Ectodermal cell (in vitro differentiated cells): ENCODE measurements around the gene ZNF433.
A peak's percentile ranks its signal among the peaks of the same experiment; 100 is the strongest.

Experiments used
- H3K27ac ChIP-seq: 2 replicates; pipeline ENCODE4 v1.7.0; 2013; ENCODE audit warnings: mild to moderate bottlenecking, low read depth, low read length; ENCODE audit not compliant: insufficient read depth, poor library complexity, severe bottlenecking
- H3K27me3 ChIP-seq: 2 replicates; pipeline ENCODE4 v1.7.0; 2013; ENCODE audit warnings: mild to moderate bottlenecking, low read length; ENCODE audit not compliant: insufficient read depth, control insufficient read depth, poor library complexity, severe bottlenecking
- H3K36me3 ChIP-seq: one replicate; pipeline ENCODE4 v1.7.0; 2013; ENCODE audit warnings: low read length; ENCODE audit not compliant: control insufficient read depth, insufficient read depth
- H3K4me1 ChIP-seq: one replicate; pipeline ENCODE4 v1.7.0; 2013; ENCODE audit warnings: low read length; ENCODE audit not compliant: control insufficient read depth, insufficient read depth
- H3K4me3 ChIP-seq: 2 replicates; pipeline ENCODE4 v1.7.0; 2013; ENCODE audit warnings: low read depth, low read length, control low read depth; ENCODE audit not compliant: insufficient read depth
- H3K9me3 ChIP-seq: 2 replicates; pipeline ENCODE4 v1.7.0; 2013; ENCODE audit warnings: mild to moderate bottlenecking, low read length, moderate library complexity; ENCODE audit not compliant: control insufficient read depth
- WGBS, 2 experiments: methylation state at CpG; one replicate each; pipeline ENCODE4 v1.1.7; 2013; ENCODE audit warnings: missing lambda C conversion rate in 2 of 2; 5-methylcytosine and 5-hydroxymethylcytosine counted together

The ZNF433 gene

GRCh38 chr19:11964858-11965645 lies 70.4 kb downstream of the ZNF433 start, which contains the start of gene ZNF763:
TSS of gene ZNF763 (plus strand) at chr19:11965040. CDS start at chr19:11965209, 169 bp downstream.
- H3K27ac ChIP-seq = peak within 1 kb of the TSS; percentile 96
- peaks cover 3% of the 10 kb centered on the region for H3K27me3 ChIP-seq
- H3K9me3 ChIP-seq = no peaks in the 10 kb centered on the region
- WGBS, 2 experiments = 1% methylated on average over 47 of the region's 47 CpGs
- H3K36me3 ChIP-seq = no peaks in the 10 kb centered on the region
- peaks cover 5% of the 10 kb centered on the region for H3K4me1 ChIP-seq
- peak within 1 kb of the TSS; percentile 83 for H3K4me3 ChIP-seq
